Astrocyte (in vitro differentiated cells and primary cell): Measurements from ENCODE around the gene DNAJC8. TPM values are rescaled to one million over a fixed set of nuclear protein-coding genes. Genes with fewer than 3 reads are reported as not detected.

Source experiments
- DNase-seq: peaks from one replicate; pipeline ENCODE4 v3.0.0-alpha.2; 2010; ENCODE audit warnings: low read depth
- FAIRE-seq: peaks from 2 replicates; lab custom pipeline; 2011; peaks lifted over from hg19 to GRCh38; lab: Jason Lieb, UNC
- H2AFZ ChIP-seq: 2 replicates; pipeline ENCODE4 v1.6.0; 2012; ENCODE audit warnings: low read depth, low read length, inconsistent platforms
- H3K27ac ChIP-seq: 2 replicates; pipeline ENCODE4 v1.5.1; 2011; ENCODE audit warnings: low read depth, low read length, inconsistent platforms
- H3K27me3 ChIP-seq: 2 replicates; pipeline ENCODE4 v1.6.0; 2011; ENCODE audit warnings: low read length, inconsistent platforms; ENCODE audit not compliant: insufficient read depth
- H3K36me3 ChIP-seq: 2 replicates; pipeline ENCODE4 v1.5.1; 2011; ENCODE audit warnings: low read length, inconsistent platforms; ENCODE audit not compliant: insufficient read depth
- H3K4me1 ChIP-seq: 2 replicates; pipeline ENCODE4 v1.5.1; 2011; ENCODE audit warnings: low read length, inconsistent platforms; ENCODE audit not compliant: insufficient read depth
- H3K4me2 ChIP-seq: 2 replicates; pipeline ENCODE4 v1.6.0; 2012; ENCODE audit warnings: low read length, inconsistent platforms
- H3K4me3 ChIP-seq: 2 replicates; pipeline ENCODE4 v1.5.1; 2011; ENCODE audit warnings: low read depth, mild to moderate bottlenecking, low read length, inconsistent platforms; ENCODE audit not compliant: insufficient read depth
- H3K79me2 ChIP-seq: 2 replicates; pipeline ENCODE4 v1.6.0; 2012; ENCODE audit warnings: mild to moderate bottlenecking, low read length, inconsistent platforms; ENCODE audit not compliant: insufficient read depth
- H3K9ac ChIP-seq: 2 replicates; pipeline ENCODE4 v1.6.0; 2012; ENCODE audit warnings: mild to moderate bottlenecking, low read length, inconsistent platforms
- H3K9me3 ChIP-seq: 2 replicates; pipeline ENCODE4 v1.5.1; 2012; ENCODE audit warnings: low read depth, mild to moderate bottlenecking, low read length, inconsistent platforms; ENCODE audit not compliant: insufficient read depth
- H4K20me1 ChIP-seq: 2 replicates; pipeline ENCODE4 v1.6.0; 2012; ENCODE audit warnings: low read length, inconsistent platforms; ENCODE audit not compliant: insufficient read depth
- H3K27ac Mint-ChIP-seq: one replicate; pipeline ENCODE4 v1.8.0; 2021; ENCODE audit warnings: mild to moderate bottlenecking, mixed read lengths; ENCODE audit not compliant: unreplicated experiment
- H3K27me3 Mint-ChIP-seq: one replicate; pipeline ENCODE4 v1.8.0; 2021; ENCODE audit warnings: low read depth, mixed read lengths; ENCODE audit not compliant: unreplicated experiment
- H3K36me3 Mint-ChIP-seq: one replicate; pipeline ENCODE4 v1.8.0; 2021; ENCODE audit warnings: low read depth, mixed read lengths; ENCODE audit not compliant: unreplicated experiment
- H3K4me1 Mint-ChIP-seq: one replicate; pipeline ENCODE4 v1.8.0; 2021; ENCODE audit warnings: low read depth, mixed read lengths; ENCODE audit not compliant: unreplicated experiment
- H3K4me3 Mint-ChIP-seq: one replicate; pipeline ENCODE4 v1.8.0; 2021; ENCODE audit warnings: mild to moderate bottlenecking, moderate library complexity, mixed read lengths; ENCODE audit not compliant: unreplicated experiment
- H3K9me3 Mint-ChIP-seq: one replicate; pipeline ENCODE4 v1.8.0; 2021; ENCODE audit warnings: mild to moderate bottlenecking, mixed read lengths; ENCODE audit not compliant: unreplicated experiment
- CTCF ChIP-seq: IDR thresholded peaks from 2 replicates; pipeline ENCODE4 v1.5.1; 2011; ENCODE audit warnings: low read depth, mild to moderate bottlenecking, inconsistent platforms, low read length, moderate library complexity; ENCODE audit not compliant: insufficient read depth
- EZH2 ChIP-seq: IDR thresholded peaks from 2 replicates; pipeline ENCODE4 v1.6.1; 2012; ENCODE audit warnings: mild to moderate bottlenecking, low read length, inconsistent platforms; ENCODE audit not compliant: insufficient read depth
- total RNA-seq: library from RNA; stranded (reverse); gene quantifications from 2 replicates; pipeline ENCODE4 v1.2.1, GENCODE V29; 2021

DNAJC8 gene
- total RNA-seq, 1 donor from 2014 or later = 91.3 TPM

DNA sequence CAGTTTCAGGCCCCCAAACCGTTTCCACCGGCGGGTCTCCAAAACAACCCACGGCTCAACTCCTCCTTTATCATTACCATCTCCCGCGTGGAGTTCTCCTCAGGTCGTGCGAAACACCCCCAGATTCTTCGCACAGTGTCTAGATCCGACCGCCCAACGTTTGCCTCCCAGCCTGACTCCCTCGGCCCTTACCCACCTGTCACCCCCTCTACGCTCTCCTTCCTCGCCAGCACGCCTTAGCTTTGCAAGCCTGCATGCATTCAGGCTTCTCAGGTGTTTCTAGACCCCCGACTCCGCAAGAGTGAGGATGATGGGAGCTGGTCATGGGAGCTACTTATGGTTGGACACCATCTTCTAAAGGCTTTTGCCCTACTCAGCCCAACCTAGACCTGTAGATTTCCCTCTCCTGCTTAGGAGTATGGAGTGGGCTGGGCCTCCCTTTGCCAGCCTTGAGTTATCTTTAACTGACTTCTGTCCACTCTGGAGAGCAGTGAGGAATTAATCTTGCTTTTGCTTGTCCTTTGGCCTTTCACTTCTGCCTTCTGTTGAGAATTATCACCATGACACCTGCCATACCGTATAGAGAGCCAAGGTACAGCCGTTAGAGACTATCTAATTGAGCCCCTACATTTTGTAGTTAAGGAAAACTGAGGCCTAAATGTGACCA lies 4.0 kb upstream of the DNAJC8 start:
- Histone ChIP-seq H3K9ac (peak overlapping the region; percentile 90), H3K9me3 (no peaks in the 10 kb centered on the region), H4K20me1 (peaks cover 17% of the 10 kb centered on the region), H3K4me3 (peak overlapping the region; percentile 95), H3K27ac (peak overlapping the region; percentile 74), H3K79me2 (peaks cover 36% of the 10 kb centered on the region), H2AFZ (peak overlapping the region; percentile 91), H3K4me2 (peak overlapping the region; percentile 93), H3K36me3 (peaks cover 6% of the 10 kb centered on the region), H3K27me3 (no peaks in the 10 kb centered on the region), H3K4me1 (peaks cover 16% of the 10 kb centered on the region)
- DNase-seq (no peak), FAIRE-seq (no peak)
- no peaks in the 10 kb centered on the region for H3K27me3 Mint-ChIP-seq
- no peak overlapping the region for H3K4me3 Mint-ChIP-seq
- no peak for TF ChIP-seq CTCF
- TF ChIP-seq EZH2 = no peak
- peaks cover 4% of the 10 kb centered on the region for H3K4me1 Mint-ChIP-seq
- peaks cover 2% of the 10 kb centered on the region for H3K36me3 Mint-ChIP-seq
- no peaks in the 10 kb centered on the region for H3K9me3 Mint-ChIP-seq
- H3K27ac Mint-ChIP-seq = no peak overlapping the region

GRCh38 chr1:28235755-28236655 lies 3.2 kb upstream of the DNAJC8 start, which contains the start of gene ATP5IF1:
TSS of gene ATP5IF1 (plus strand) at chr1:28236124. CDS start at chr1:28236184, 60 bp downstream.
- Mint-ChIP-seq H3K36me3 (peaks cover 2% of the 10 kb centered on the region), H3K4me1 (peaks cover 4% of the 10 kb centered on the region), H3K9me3 (no peaks in the 10 kb centered on the region), H3K27ac (no peak within 1 kb of the TSS), H3K27me3 (no peaks in the 10 kb centered on the region), H3K4me3 (no peak within 1 kb of the TSS)
- Histone ChIP-seq H2AFZ (peak within 1 kb of the TSS; percentile 91), H3K9ac (peak within 1 kb of the TSS; percentile 90), H3K4me3 (peak within 1 kb of the TSS; percentile 95), H3K4me2 (peak within 1 kb of the TSS; percentile 93), H3K79me2 (peaks cover 44% of the 10 kb centered on the region), H3K9me3 (no peaks in the 10 kb centered on the region), H3K27me3 (no peaks in the 10 kb centered on the region), H3K36me3 (peaks cover 6% of the 10 kb centered on the region), H3K27ac (peak within 1 kb of the TSS; percentile 74), H3K4me1 (peaks cover 18% of the 10 kb centered on the region), H4K20me1 (peaks cover 17% of the 10 kb centered on the region)
- TF ChIP-seq EZH2 (no peak), CTCF (no peak)
- DNase-seq (peak; percentile 96), FAIRE-seq (no peak)
